GM19463 (cell line): ENCODE results near the gene MCF2L2.

Experiments used
- ATAC-seq: cut with Tn5 transposase; IDR thresholded peaks from one replicate; pipeline ENCODE4 v1.9.1; 2021; ENCODE audit warnings: mild to moderate bottlenecking, moderate library complexity; ENCODE audit not compliant: unreplicated experiment

MCF2L2 gene

GRCh38 chr3:183213415-183214276 lies 214.8 kb downstream of the MCF2L2 start:
- no peak for ATAC-seq

- ATAC-seq = no peak
Measured at GRCh38 chr3:183212565-183212964, 215.9 kb downstream of the MCF2L2 start.

- ATAC-seq = no peak
Measured at GRCh38 chr3:183212096-183212495, 216.3 kb downstream of the MCF2L2 start.

DNA sequence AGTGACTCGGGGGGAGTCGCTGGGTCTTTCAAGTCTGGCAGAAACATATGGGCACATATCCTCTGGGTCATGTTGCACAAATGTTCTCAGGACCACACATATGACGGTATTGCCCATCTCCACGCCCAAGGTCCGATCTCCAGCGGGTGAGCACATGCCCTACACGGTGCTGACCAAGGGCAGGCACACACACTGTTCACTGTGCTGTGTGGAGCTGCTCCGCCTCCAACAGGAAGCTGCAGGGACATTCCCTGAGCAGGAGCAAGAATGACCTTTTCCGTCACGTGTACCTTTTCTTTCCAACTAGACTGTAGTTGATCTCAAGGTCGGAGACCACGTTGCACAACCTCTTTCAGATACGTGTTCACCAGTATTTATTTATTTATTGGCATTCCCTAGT lies 217.1 kb downstream of the MCF2L2 start:
- no peak for ATAC-seq

DNA sequence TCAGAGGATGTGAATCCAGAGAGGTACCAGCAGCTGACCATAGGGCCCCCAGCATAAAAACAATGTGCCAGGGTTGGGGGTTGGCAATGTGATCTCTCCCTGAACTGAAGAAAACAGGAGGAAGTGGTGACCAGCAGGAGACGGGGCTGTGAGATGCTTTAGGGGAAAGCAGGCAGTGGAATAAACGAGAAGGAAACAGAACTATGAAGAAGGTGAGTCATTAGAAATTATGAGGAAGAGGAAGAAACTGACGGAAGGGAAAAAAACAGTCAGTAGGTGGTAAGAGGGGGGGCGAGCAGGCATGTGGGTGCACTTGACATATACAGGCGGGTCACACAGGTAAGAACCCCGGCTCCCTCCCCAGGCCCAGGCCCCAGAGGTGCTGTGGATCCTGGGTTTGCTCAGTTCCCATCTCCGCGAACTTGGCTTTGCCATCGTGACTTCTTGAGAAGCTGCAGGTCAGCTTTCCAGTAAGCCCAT lies 217.5 kb downstream of the MCF2L2 start:
- ATAC-seq = no peak

DNA sequence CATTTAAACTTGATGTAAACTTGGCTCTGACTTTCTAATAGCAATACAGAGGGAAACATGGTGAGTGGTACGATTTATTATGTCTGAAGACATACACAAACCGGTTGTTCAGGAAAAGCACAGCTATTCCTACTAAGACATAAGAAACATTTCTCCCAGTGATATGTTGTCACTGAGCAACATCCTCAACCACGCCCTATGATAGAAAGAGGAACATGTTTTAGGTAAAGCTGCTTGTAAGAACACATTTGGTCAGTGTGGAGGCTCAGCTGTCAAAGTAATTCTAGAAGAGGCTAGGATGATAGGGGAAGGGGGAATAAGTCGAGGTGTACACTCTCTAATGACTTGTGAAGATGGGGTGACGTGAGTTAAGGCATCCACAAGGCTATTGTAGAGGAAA lies 218.1 kb downstream of the MCF2L2 start:
- ATAC-seq = no peak

DNA sequence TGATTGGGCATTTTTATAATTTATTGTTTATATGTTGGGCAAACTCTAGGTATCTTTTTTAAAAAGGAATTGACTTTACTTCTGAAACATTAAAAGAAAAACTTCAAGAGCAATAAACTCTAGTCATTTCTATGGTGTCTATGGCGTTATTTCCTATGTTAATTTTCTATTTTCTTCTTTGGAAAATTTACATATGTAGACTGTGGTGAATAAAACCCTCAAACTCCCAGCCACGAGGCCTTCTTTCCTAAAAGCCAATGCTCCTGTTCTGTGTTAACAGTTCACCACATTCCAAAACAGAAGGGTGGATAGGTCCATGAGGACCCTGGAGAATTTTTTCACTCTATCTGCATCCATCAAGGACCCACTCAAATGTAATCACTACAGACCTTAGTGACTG lies 219.6 kb downstream of the MCF2L2 start:
- ATAC-seq = no peak

GRCh38 chr3:183208260-183208659 lies 220.2 kb downstream of the MCF2L2 start:
- no peak for ATAC-seq

- ATAC-seq = no peak
Measured at GRCh38 chr3:183203670-183204069, 224.7 kb downstream of the MCF2L2 start.

DNA sequence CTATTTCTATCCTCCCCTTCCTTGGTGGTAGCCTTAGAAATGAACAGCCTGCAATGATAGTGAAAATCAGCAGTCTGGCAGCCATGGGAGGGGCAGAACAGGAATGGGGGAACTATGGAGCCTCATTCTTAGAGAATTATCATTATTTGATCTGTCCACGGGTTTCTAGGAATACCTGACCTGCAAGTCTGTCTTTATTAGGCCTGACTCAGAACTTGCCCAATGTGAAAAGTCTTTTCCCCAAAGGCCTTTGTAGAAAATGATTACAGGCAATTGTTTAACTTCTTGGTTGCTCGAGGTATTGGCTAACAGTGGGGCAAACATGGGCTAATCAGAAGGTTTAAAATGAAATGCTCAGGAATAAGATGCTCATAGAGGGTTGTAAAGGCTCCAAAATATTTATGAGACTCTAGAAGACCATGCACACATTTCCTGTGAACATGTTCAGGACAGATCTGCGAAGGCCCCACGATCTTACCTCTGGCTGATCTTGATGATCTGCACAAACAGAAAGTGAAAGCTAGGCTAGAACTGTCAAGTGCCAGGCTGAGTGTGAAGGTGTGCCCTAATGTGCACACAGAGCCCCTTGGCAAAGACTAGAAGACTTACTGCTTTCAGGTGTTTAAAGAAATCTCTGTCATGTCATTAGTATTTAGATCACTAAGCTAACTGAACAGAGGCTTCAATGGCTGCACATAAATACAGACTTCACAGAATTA lies 226.3 kb downstream of the MCF2L2 start:
- no peak for ATAC-seq

GRCh38 chr3:183198939-183199338 lies 229.5 kb downstream of the MCF2L2 start:
- ATAC-seq = no peak

DNA sequence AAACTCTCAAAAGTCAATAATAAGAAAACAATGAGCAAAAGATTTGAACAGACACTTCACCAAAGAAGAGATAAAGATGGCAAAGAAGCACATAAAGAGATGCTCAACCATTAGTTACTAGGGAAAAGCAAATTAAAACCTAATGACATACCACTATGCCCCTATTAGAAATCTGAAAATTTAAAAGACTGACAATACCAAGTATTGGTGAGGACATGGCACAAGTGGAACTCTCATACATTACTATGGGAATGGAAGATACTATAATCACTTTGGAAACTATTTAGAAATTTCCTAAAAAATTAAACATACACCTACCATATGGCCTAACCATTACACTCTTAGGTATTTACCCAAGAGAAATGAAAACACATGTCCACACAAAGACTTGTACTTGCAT lies 230.7 kb downstream of the MCF2L2 start:
- ATAC-seq = no peak

- ATAC-seq = no peak
Measured at GRCh38 chr3:183195266-183195665, 233.2 kb downstream of the MCF2L2 start.

DNA sequence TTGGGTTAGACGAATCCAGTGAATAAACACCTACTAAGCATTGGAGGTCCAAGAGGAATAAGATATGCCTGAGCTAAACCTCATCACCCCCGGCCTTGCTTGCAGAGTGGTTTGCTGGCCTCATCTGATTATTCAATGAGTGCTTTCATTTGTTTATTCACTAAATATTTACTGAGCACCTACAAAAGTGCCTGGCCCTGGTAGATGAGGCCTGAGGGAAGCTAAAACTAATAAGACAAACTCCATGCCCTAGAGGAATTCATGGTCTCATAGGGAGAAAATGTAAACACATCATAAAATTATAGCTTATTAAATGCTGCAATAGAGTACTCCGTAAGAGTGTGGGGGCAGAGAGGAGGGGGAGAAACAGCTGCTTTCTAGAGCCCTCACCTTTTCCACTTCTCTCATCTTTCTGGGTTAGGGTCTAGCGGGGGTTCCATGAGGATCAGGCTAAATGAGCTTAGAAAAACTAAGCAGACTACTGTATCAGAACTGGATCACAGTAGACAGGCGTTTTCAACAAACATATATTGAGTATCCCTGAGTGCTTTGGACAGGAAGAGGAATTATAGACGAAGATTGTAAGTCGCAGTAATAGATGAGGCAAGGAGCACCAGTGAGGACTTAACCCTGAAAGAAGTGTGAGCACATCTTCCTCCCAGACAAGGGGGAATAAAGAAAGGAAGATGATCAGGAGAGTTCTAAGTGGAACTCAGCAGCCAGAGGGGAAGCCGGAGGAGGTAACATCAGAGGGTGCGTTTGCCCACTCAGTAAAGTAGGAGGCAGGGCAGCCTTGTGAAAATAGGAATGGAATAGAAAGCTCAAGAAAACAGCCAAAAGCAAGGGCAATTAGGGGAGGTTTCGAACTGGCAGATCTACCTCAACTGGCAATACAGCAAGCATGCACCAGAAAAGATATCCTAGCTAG lies 234.4 kb downstream of the MCF2L2 start:
- ATAC-seq = no peak

DNA sequence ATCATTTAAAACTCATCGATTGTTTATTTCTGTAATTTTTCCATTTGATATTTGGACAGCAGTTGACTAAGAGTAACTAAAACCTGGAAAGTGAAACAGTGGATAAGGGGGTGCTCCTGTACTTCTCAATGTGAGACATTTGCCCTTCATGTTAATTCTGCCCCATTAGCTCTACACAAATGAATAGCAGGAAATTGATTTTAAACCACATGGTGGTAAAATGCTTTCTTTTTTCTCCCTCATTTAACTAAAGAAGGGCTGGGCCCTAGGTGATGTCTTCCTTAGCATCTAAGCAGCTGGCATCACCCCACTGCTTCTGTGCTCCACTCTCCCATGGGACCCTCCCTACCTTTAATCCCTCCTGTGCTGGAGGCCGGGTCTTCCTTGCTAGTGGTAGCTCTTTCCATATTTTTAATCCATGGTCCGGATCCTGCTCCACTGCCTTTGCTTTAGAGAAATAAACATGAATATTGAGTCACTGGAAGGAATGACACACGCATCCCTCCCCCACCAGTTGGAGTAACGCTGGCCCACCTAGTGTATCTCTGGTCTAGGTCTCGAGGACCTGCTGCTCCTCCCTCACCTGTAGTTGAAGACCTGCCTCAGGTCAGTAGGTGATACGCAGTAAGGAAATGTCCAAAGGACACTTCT lies 235.6 kb downstream of the MCF2L2 start:
- no peak for ATAC-seq

DNA sequence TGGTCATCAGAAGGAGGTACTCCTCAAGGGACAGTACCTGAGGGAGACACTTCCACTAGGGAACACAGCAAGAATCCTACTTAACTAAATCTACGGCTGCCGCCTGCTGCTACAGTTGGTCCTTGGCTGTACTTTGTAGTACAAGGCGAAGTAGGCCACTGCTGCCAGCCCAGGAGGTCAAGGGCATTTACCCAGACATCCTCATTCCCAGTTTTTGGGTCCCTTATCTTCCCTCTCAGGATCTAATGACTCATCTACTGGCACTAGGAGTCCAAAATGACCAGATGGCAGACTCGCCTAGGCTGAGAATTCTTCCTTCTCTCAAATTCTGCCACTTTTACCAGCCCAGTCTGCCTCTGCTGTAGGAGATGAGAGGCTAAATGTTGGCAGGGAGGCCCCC lies 238.8 kb downstream of the MCF2L2 start:
- ATAC-seq = no peak

DNA sequence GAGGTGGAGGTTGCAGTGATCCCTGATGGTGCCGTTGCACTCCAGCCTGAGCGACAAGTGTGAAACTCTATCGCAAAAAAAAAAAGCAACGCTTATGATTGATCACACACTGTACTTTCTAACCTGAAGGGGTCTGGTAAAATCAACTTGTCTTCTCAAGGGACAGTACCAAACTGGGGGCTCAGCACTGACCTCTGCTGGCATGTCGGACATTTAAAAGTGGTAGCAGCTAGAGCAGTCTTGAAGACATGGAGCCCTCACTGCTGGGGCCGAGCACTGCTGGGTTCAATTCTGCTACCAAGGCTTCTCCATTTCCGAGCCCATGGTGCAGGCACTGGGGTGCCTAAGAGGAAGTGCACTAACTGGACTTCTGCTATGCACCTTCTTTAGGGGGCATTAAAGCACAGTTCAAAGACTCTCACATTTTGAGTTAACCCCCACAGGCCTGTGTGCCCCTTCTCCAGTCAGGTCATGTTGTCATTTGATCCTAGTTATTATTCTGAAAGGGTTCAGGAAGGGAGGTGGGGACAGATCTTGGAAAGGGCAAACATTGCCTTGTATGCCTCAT lies 239.4 kb downstream of the MCF2L2 start:
- ATAC-seq = no peak

- no peak for ATAC-seq
Measured at GRCh38 chr3:183185696-183186095, 242.7 kb downstream of the MCF2L2 start.

DNA sequence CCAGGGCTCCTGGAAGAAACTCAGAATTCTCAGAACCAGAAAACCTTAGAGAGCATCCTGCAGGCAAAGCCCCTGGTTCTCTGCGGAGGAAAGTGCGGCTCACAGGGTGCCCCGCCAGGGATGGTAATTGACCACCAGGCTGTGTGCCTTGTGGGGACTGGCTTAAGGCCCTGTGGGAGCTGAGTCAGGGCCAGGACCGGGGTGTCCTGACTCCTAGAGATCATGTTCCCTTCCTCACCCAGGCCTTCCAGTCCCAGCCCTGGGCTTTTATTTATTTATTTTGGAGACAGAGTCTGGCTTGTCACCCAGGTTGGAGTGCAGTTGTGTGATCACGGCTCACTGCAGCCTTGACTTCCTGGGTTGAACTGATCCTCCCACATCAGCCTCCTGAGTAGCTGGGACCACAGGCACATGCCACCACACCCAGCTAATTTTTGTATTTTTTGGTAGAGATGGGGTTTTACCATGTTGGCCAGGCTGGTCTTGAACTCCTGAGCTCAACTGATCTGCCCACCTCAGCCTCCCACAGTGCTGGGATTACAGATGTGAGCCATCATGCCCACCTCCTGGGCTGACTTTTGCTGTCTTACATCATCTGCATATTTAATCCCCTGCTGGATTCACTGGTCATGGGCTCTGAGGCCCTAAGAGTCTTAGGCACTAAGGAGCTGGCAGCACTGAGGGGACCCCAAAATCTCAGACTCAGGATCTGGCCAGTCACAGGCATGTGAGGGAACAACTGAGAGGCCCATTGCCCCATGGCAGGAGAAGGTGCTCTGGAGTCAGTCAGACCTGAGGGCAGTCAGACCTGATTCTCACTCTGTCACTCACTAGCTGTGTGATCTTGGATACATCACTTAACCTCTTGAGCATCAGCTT lies 245.4 kb downstream of the MCF2L2 start:
- ATAC-seq = no peak
